ENCODE results near the gene KIRREL1. TPM values are rescaled to one million over a fixed set of nuclear protein-coding genes. Genes with fewer than 3 reads are reported as not detected.
A peak's percentile ranks its signal among the peaks of the same experiment; 100 is the strongest.

KIRREL1 gene
- total RNA-seq, 1 donor from 2014 or later, result 122 TPM

- Mint-ChIP-seq H3K27ac (ENCODE audit: unreplicated experiment) (peak overlapping the region; percentile 97), H3K4me3 (ENCODE audit: unreplicated experiment) (peak overlapping the region; percentile 58), H3K4me1 (ENCODE audit: unreplicated experiment) (peaks cover 98% of the 10 kb centered on the region), H3K9me3 (ENCODE audit: unreplicated experiment) (no peaks in the 10 kb centered on the region), H3K36me3 (ENCODE audit: unreplicated experiment) (peaks cover 2% of the 10 kb centered on the region), H3K27me3 (ENCODE audit: unreplicated experiment) (no peaks in the 10 kb centered on the region)
- no peak for TF ChIP-seq CTCF (IDR thresholded peaks at IDR 0.05)
- DNase-seq (ENCODE audit: extremely low spot score, unreplicated experiment), result no peak
These were observed 26.9 kb downstream of the KIRREL1 start for GRCh38 chr1:158020259-158020885.

- TF ChIP-seq CTCF (IDR thresholded peaks at IDR 0.05), result no peak
- peak overlapping the region; percentile 97 for H3K27ac Mint-ChIP-seq (ENCODE audit: unreplicated experiment)
- DNase-seq (ENCODE audit: extremely low spot score, unreplicated experiment), result no peak
- H3K4me3 Mint-ChIP-seq (ENCODE audit: unreplicated experiment), result peak overlapping the region; percentile 16
- no peaks in the 10 kb centered on the region for H3K27me3 Mint-ChIP-seq (ENCODE audit: unreplicated experiment)
- no peaks in the 10 kb centered on the region for H3K9me3 Mint-ChIP-seq (ENCODE audit: unreplicated experiment)
- H3K36me3 Mint-ChIP-seq (ENCODE audit: unreplicated experiment), result peaks cover 2% of the 10 kb centered on the region
- peaks cover 98% of the 10 kb centered on the region for H3K4me1 Mint-ChIP-seq (ENCODE audit: unreplicated experiment)
These were observed 27.6 kb downstream of the KIRREL1 start for GRCh38 chr1:158020886-158021620.

GRCh38 chr1:158021721-158022120 is 28.3 kb downstream of the KIRREL1 start:
- peaks cover 93% of the 10 kb centered on the region for H3K4me1 Mint-ChIP-seq (ENCODE audit: unreplicated experiment)
- no peak for DNase-seq (ENCODE audit: extremely low spot score, unreplicated experiment)
- H3K27ac Mint-ChIP-seq (ENCODE audit: unreplicated experiment), result peak overlapping the region; percentile 97
- no peak overlapping the region for H3K4me3 Mint-ChIP-seq (ENCODE audit: unreplicated experiment)
- H3K27me3 Mint-ChIP-seq (ENCODE audit: unreplicated experiment), result no peaks in the 10 kb centered on the region
- H3K9me3 Mint-ChIP-seq (ENCODE audit: unreplicated experiment), result no peaks in the 10 kb centered on the region
- no peaks in the 10 kb centered on the region for H3K36me3 Mint-ChIP-seq (ENCODE audit: unreplicated experiment)
- TF ChIP-seq CTCF (IDR thresholded peaks at IDR 0.05), result no peak

GRCh38 chr1:158022554-158023312 is 29.3 kb downstream of the KIRREL1 start:
- DNase-seq (ENCODE audit: extremely low spot score, unreplicated experiment), result no peak
- Mint-ChIP-seq H3K4me1 (ENCODE audit: unreplicated experiment) (peaks cover 86% of the 10 kb centered on the region), H3K27ac (ENCODE audit: unreplicated experiment) (peak overlapping the region; percentile 97), H3K36me3 (ENCODE audit: unreplicated experiment) (no peaks in the 10 kb centered on the region), H3K4me3 (ENCODE audit: unreplicated experiment) (no peak overlapping the region), H3K9me3 (ENCODE audit: unreplicated experiment) (no peaks in the 10 kb centered on the region), H3K27me3 (ENCODE audit: unreplicated experiment) (no peaks in the 10 kb centered on the region)
- no peak for TF ChIP-seq CTCF (IDR thresholded peaks at IDR 0.05)

GRCh38 chr1:158024737-158025136 is 31.3 kb downstream of the KIRREL1 start:
- no peak for TF ChIP-seq CTCF (IDR thresholded peaks at IDR 0.05)
- Mint-ChIP-seq H3K4me3 (ENCODE audit: unreplicated experiment) (no peak overlapping the region), H3K4me1 (ENCODE audit: unreplicated experiment) (peaks cover 73% of the 10 kb centered on the region)

More at GRCh38 chr1:158024737-158025136, 31.3 kb downstream of the KIRREL1 start:
- Mint-ChIP-seq H3K27me3 (ENCODE audit: unreplicated experiment) (no peaks in the 10 kb centered on the region), H3K9me3 (ENCODE audit: unreplicated experiment) (no peaks in the 10 kb centered on the region), H3K36me3 (ENCODE audit: unreplicated experiment) (no peaks in the 10 kb centered on the region), H3K27ac (ENCODE audit: unreplicated experiment) (peak overlapping the region; percentile 86)
- no peak for DNase-seq (ENCODE audit: extremely low spot score, unreplicated experiment)

Data from osteocyte (in vitro differentiated cells).